Panc1 (cell line): ENCODE measurements around the gene ELFN1. TPM values are rescaled to one million over a fixed set of nuclear protein-coding genes. Genes with fewer than 3 reads are reported as not detected.

ENCODE experiments used
- ATAC-seq: fragments of 200-7000 bp; cut with Tn5 transposase; 2 replicates; pipeline ENCODE4 v1.9.1; 2020; ENCODE audit warnings: mild to moderate bottlenecking, moderate library complexity
- BruUV-seq: library from RNA; stranded (reverse); fragments of 400-500 nt; replicated peaks from 2 replicates; lab custom pipeline; 2021; lab: Mats Ljungman, UMichigan
- CTCF ChIA-PET: fragments of 300-600 bp; sonication (Branson Sonifier 250); formaldehyde crosslinking; loops from one replicate; lab custom pipeline; 2022; ENCODE audit warnings: antibody characterized with exemption; lab: Charles Lee
- POLR2A ChIA-PET: fragments of 300-600 bp; sonication (Branson Sonifier 250); formaldehyde crosslinking; loops from one replicate; lab custom pipeline; 2022; ENCODE audit warnings: antibody characterized with exemption; lab: Charles Lee
- DNase-seq: peaks from one replicate; pipeline ENCODE4 v3.0.0-alpha.2; 2010; ENCODE audit warnings: low read depth, low spot score
- H3K27ac ChIP-seq: 2 replicates; pipeline ENCODE4 v1.5.1; 2011; ENCODE audit warnings: mild to moderate bottlenecking, low read length, inconsistent platforms
- H3K27me3 ChIP-seq: fragments of 200-500 bp; sonication (Bioruptor generic); 2 replicates; pipeline ENCODE4 v1.6.0; 2014; ENCODE audit warnings: low read length, inconsistent platforms; ENCODE audit not compliant: control insufficient read depth, insufficient read depth
- H3K36me3 ChIP-seq: fragments of 200-500 bp; sonication (Bioruptor generic); 2 replicates; pipeline ENCODE4 v1.5.1; 2014; ENCODE audit warnings: inconsistent platforms, mild to moderate bottlenecking, low read length, moderate library complexity; ENCODE audit not compliant: control insufficient read depth, insufficient read depth
- H3K4me1 ChIP-seq: 2 replicates; pipeline ENCODE4 v1.5.1; 2011; ENCODE audit warnings: inconsistent platforms, mild to moderate bottlenecking, low read length, moderate library complexity; ENCODE audit not compliant: control insufficient read depth, insufficient read depth
- H3K4me3 ChIP-seq, 2 experiments: 2 replicates each; pipeline ENCODE4 v1.5.1; 2011 to 2012; ENCODE audit warnings: low read depth in 2 of 2, low read length in 2 of 2, mild to moderate bottlenecking in 2 of 2, inconsistent platforms in 1 of 2, moderate library complexity in 1 of 2
- H3K9me3 ChIP-seq: fragments of 200-500 bp; sonication (Bioruptor generic); 2 replicates; pipeline ENCODE4 v1.5.1; 2014; ENCODE audit warnings: low read depth, mild to moderate bottlenecking, inconsistent platforms, low read length, moderate library complexity; ENCODE audit not compliant: control insufficient read depth, insufficient read depth
- CTCF ChIP-seq: fragments of 450-650 bp; IDR thresholded peaks from 2 replicates; pipeline ENCODE4 v1.5.1; 2017; ENCODE audit warnings: mild to moderate bottlenecking
- POLR2AphosphoS5 ChIP-seq: IDR thresholded peaks from 2 replicates; pipeline ENCODE4 v1.6.1; 2012; ENCODE audit warnings: mild to moderate bottlenecking, low read depth, low read length, moderate library complexity
- REST ChIP-seq, 2 experiments: IDR thresholded peaks; 2 replicates each; pipeline ENCODE4 v1.6.1; 2011 to 2012; ENCODE audit warnings: low read depth in 2 of 2, control low read depth in 1 of 2, low read length in 1 of 2, mild to moderate bottlenecking in 1 of 2, moderate library complexity in 1 of 2; ENCODE audit not compliant: insufficient read depth in 1 of 2
- SIN3A ChIP-seq: IDR thresholded peaks from 2 replicates; pipeline ENCODE4 v1.6.1; 2012; ENCODE audit warnings: low read depth, mild to moderate bottlenecking, low read length, moderate library complexity, borderline replicate concordance; ENCODE audit not compliant: insufficient read depth
- TCF7L2 ChIP-seq: IDR thresholded peaks from 2 replicates; pipeline ENCODE4 v1.6.1; 2011; ENCODE audit warnings: mild to moderate bottlenecking, low read depth, low read length, inconsistent platforms
- in situ Hi-C: cut with HindIII; loops from 2 replicates; pipeline ENCODE4 v1.10.0; 2016; ENCODE audit warnings: low sequenced_read_pairs, low pct_unique_long_range_greater_than_20kb
- intact Hi-C: fragments of 100-400 bp; cut with micrococcal nuclease; formaldehyde crosslinking; loops from one replicate; pipeline ENCODE4 v1.10.0; 2022; ENCODE audit not compliant: unreplicated experiment
- total RNA-seq: library from RNA; stranded (reverse); gene quantifications from one replicate; pipeline ENCODE4 v1.2.1, GENCODE V29; 2021; ENCODE audit not compliant: unreplicated experiment

Gene ELFN1
- total RNA-seq, 1 experiment from 2014 or later: 39.0 TPM

- POLR2A ChIA-PET: interaction anchor here (0.5 kb wide), 1 partner anchor 519 kb away, joined by 3 read pairs; no protein-coding TSS in a partner anchor
- H3K9me3 ChIP-seq: peaks cover 6% of the 10 kb centered on the region; the same call in 1 of the 2 replicates
- CTCF ChIA-PET: no interaction called here
- intact Hi-C loops: no loop called here
- no peak overlapping the region for H3K27ac ChIP-seq
- in situ Hi-C loops: no loop called here
- no TSS peak for BruUV-seq
- no peak overlapping the region for H3K4me3 ChIP-seq
- no peaks in the 10 kb centered on the region for H3K27me3 ChIP-seq
- TF ChIP-seq SIN3A (no peak), REST (IDR thresholded peaks at IDR 0.05; ENCODE audit: insufficient read depth in 1 of 2, low read depth in 2 of 2, low read length in 1 of 2) (no peak), CTCF (no peak), TCF7L2 (no peak), POLR2AphosphoS5 (no peak)
- H3K36me3 ChIP-seq: no peaks in the 10 kb centered on the region; the same call in 1 of the 2 replicates
- DNase-seq: no peak
- H3K4me1 ChIP-seq: peaks cover 23% of the 10 kb centered on the region
- no peak for ATAC-seq
Measured at GRCh38 chr7:1708596-1709251, 38.6 kb downstream of the ELFN1 start.

GRCh38 chr7:1709281-1709680 is 39.2 kb downstream of the ELFN1 start:
- peaks cover 6% of the 10 kb centered on the region; the same call in 1 of the 2 replicates for H3K9me3 ChIP-seq
- POLR2A ChIA-PET: no interaction called here
- peaks cover 20% of the 10 kb centered on the region for H3K4me1 ChIP-seq
- no peaks in the 10 kb centered on the region for H3K27me3 ChIP-seq
- no peaks in the 10 kb centered on the region; the same call in none of the 2 replicates for H3K36me3 ChIP-seq
- DNase-seq: no peak
- no peak for ATAC-seq
- BruUV-seq: no TSS peak
- in situ Hi-C loops (no loop called here), intact Hi-C loops (no loop called here)
- H3K4me3 ChIP-seq: no peak overlapping the region
- no peak for TF ChIP-seq REST (IDR thresholded peaks at IDR 0.05; ENCODE audit: insufficient read depth in 1 of 2, low read depth in 2 of 2, low read length in 1 of 2)
- no peak for TF ChIP-seq POLR2AphosphoS5
- TF ChIP-seq SIN3A: no peak
- TF ChIP-seq CTCF: no peak
- TF ChIP-seq TCF7L2: no peak
- no peak overlapping the region for H3K27ac ChIP-seq
- CTCF ChIA-PET: interaction anchor here (0.6 to 1.1 kb wide), 2 partner anchors 8 to 152 kb away, joined by 3 read pairs; no protein-coding TSS in a partner anchor
